ENCODE data around the gene KLLN. TPM values are rescaled to one million over a fixed set of nuclear protein-coding genes. Genes with fewer than 3 reads are reported as not detected.
"Not testable (repeated sequence)": the region's sequence is repeated elsewhere in the genome, so short reads cannot be mapped to it uniquely, and the experiment has no call there.

Gene KLLN
- total RNA-seq, 1 donor from 2014 or later, result 1.0 TPM

DNA sequence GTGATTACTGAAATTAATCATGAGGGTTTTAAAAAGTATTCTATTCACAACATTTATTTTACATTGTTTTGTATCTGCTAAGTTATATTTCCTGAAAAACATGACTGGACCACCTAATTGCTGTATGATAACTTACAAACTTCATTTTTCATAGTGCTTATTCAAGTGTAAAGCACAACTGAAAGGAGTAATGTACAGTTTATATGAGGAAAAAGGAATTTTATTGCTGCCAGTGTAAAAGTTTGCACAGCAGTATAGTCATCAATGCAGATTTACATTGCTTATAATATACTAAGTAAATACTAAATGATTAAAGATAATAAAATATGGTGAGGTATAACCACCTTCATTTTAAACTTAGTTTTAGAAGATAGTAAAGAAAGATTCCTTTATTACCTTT, 4.1 kb upstream of the KLLN start:
- no peak for DNase-seq (ENCODE audit: low read depth)
- no peak for TF ChIP-seq CTCF (IDR thresholded peaks at IDR 0.05; ENCODE audit: insufficient read depth, low read length, poor library complexity, severe bottlenecking)

DNA sequence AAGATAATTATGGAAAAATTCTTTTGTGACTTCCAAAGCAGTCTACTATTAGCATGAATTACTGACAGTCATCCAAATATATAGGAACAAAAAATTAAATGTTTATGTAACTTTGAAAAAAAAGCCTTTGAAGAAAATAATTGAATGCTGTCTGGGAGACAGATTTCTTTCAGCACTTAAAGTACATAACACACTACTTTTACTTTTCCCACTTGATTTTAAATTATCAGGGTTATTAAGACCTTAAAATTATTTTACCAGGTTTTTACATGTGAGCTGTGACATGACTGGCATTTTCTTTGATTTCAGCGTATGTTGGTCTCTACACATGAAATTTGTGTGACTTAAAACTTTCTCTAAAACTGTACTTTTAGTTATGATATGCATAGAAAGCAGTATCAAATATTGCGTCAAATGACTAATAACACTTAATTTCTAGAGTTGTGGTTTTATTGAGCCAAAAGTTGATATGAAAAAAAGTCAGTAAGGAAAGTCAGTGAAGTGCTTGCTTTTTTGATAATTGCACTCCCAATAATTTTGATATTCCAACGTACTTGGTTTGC, 3.2 kb upstream of the KLLN start:
- no peak for TF ChIP-seq CTCF (IDR thresholded peaks at IDR 0.05; ENCODE audit: insufficient read depth, low read length, poor library complexity, severe bottlenecking)
- no peaks in the 10 kb centered on the region for H3K27me3 ChIP-seq (ENCODE audit: control insufficient read depth, insufficient read depth, low read length)
- DNase-seq (ENCODE audit: low read depth), result no peak
- H3K4me3 ChIP-seq (ENCODE audit: low read depth, low read length), result peak overlapping the region; percentile 76
- H3K36me3 ChIP-seq (ENCODE audit: control insufficient read depth, insufficient read depth, low read length), result no peaks in the 10 kb centered on the region

More for the DNA sequence above, 4.1 kb upstream of the KLLN start:
- Histone ChIP-seq H3K27me3 (ENCODE audit: control insufficient read depth, insufficient read depth, low read length) (no peaks in the 10 kb centered on the region), H3K36me3 (ENCODE audit: control insufficient read depth, insufficient read depth, low read length) (no peaks in the 10 kb centered on the region), H3K4me3 (ENCODE audit: low read depth, low read length) (peak overlapping the region; percentile 76)

- no peak for DNase-seq (ENCODE audit: low read depth)
- TF ChIP-seq CTCF (IDR thresholded peaks at IDR 0.05; ENCODE audit: insufficient read depth, low read length, poor library complexity, severe bottlenecking), result no peak
- Histone ChIP-seq H3K36me3 (ENCODE audit: control insufficient read depth, insufficient read depth, low read length) (no peaks in the 10 kb centered on the region), H3K4me3 (ENCODE audit: low read depth, low read length) (peak overlapping the region; percentile 76), H3K27me3 (ENCODE audit: control insufficient read depth, insufficient read depth, low read length) (no peaks in the 10 kb centered on the region)
These were observed 2.0 kb upstream of the KLLN start for GRCh38 chr10:87865241-87865881.

DNA sequence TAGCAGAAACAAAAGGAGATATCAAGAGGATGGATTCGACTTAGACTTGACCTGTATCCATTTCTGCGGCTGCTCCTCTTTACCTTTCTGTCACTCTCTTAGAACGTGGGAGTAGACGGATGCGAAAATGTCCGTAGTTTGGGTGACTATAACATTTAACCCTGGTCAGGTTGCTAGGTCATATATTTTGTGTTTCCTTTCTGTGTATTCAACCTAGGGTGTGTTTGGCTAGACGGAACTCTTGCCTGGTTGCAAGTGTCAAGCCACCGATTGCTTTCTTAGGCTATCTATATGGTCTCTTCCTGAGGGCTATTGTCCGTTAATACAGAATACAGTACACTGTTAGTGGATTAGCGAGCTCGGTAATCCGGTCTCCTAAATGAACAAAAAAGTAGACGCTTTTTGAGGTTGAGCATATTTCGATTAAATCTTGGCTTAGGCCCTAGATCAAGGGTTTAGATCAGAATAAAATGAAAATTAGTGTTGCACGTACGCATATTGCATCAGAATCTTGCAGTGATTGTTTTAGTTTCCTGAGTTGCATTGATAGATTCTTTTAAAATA, 1.2 kb upstream of the KLLN start:
- no peaks in the 10 kb centered on the region for H3K27me3 ChIP-seq (ENCODE audit: control insufficient read depth, insufficient read depth, low read length)
- H3K4me3 ChIP-seq (ENCODE audit: low read depth, low read length), result peak overlapping the region; percentile 76
- no peak for TF ChIP-seq CTCF (IDR thresholded peaks at IDR 0.05; ENCODE audit: insufficient read depth, low read length, poor library complexity, severe bottlenecking)
- no peak for DNase-seq (ENCODE audit: low read depth)
- no peaks in the 10 kb centered on the region for H3K36me3 ChIP-seq (ENCODE audit: control insufficient read depth, insufficient read depth, low read length)

GRCh38 chr10:87863951-87864495, 690 bp upstream of the KLLN start:
- DNase-seq (ENCODE audit: low read depth); H3K27me3 ChIP-seq (ENCODE audit: control insufficient read depth, insufficient read depth, low read length); H3K36me3 ChIP-seq (ENCODE audit: control insufficient read depth, insufficient read depth, low read length): not testable (repeated sequence)
- peak overlapping the region; percentile 76 for H3K4me3 ChIP-seq (ENCODE audit: low read depth, low read length)

DNA sequence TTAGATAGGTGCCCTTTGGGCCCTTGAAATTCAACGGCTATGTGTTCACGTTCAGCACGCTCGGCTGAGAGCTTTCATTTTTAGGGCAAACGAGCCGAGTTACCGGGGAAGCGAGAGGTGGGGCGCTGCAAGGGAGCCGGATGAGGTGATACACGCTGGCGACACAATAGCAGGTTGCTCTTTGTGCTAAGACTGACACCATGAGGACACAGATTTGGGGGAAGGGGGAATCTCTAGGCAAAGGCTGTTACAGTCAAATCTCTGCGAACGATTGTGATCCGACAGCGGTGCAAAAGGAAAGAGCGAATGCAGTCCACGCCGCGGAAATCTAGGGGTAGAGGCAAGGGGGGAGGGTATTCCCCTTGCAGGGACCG, 667 bp downstream of the KLLN start:
- Histone ChIP-seq H3K4me3 (ENCODE audit: low read depth, low read length) (peak overlapping the region; percentile 76), H3K36me3 (ENCODE audit: control insufficient read depth, insufficient read depth, low read length) (no peaks in the 10 kb centered on the region), H3K27me3 (ENCODE audit: control insufficient read depth, insufficient read depth, low read length) (no peaks in the 10 kb centered on the region)
- TF ChIP-seq CTCF (IDR thresholded peaks at IDR 0.05; ENCODE audit: insufficient read depth, low read length, poor library complexity, severe bottlenecking), result no peak
- DNase-seq (ENCODE audit: low read depth), result no peak
